Measurements from ENCODE around the gene AFF2.

DNA sequence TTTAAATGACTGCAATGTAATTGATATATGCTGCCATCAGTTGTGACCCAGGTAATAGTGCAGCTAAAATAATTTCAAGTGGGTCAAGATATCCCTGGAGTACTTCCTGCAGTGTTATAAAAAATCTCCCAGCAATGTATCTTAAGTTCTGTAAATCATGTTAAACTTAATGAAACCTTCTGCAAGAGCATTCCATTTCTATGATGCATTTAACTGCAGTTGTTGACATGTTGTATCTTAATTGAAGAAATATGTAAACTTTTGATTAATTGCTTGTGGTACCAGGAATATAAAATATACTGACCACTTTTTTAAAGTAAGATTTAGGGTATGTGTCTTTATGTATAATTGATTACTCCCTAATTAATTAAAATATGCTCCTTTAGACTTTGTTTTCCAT, 213.6 kb downstream of the AFF2 start:
- TF ChIP-seq ZFP30 (CRISPR knock-in tag; IDR thresholded peaks at IDR 0.05), result no peak
- no peak for TF ChIP-seq BACH2 (CRISPR knock-in tag; IDR thresholded peaks at IDR 0.05; ENCODE audit: borderline replicate concordance)
- no peak for TF ChIP-seq OSR1 (CRISPR knock-in tag; IDR thresholded peaks at IDR 0.05)
- no peak for TF ChIP-seq ARNTL (CRISPR knock-in tag; IDR thresholded peaks at IDR 0.05; ENCODE audit: borderline replicate concordance, low read depth)
- TF ChIP-seq RARB (CRISPR knock-in tag; IDR thresholded peaks at IDR 0.05), result no peak
- TF ChIP-seq, protein P1, sequence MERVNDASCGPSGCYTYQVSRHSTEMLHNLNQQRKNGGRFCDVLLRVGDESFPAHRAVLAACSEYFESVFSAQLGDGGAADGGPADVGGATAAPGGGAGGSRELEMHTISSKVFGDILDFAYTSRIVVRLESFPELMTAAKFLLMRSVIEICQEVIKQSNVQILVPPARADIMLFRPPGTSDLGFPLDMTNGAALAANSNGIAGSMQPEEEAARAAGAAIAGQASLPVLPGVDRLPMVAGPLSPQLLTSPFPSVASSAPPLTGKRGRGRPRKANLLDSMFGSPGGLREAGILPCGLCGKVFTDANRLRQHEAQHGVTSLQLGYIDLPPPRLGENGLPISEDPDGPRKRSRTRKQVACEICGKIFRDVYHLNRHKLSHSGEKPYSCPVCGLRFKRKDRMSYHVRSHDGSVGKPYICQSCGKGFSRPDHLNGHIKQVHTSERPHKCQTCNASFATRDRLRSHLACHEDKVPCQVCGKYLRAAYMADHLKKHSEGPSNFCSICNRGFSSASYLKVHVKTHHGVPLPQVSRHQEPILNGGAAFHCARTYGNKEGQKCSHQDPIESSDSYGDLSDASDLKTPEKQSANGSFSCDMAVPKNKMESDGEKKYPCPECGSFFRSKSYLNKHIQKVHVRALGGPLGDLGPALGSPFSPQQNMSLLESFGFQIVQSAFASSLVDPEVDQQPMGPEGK (CRISPR knock-in tag; IDR thresholded peaks at IDR 0.05; ENCODE audit: borderline replicate concordance), result no peak
- no peak for TF ChIP-seq TOX (CRISPR knock-in tag; IDR thresholded peaks at IDR 0.05; ENCODE audit: borderline replicate concordance)
- TF ChIP-seq, protein P2, sequence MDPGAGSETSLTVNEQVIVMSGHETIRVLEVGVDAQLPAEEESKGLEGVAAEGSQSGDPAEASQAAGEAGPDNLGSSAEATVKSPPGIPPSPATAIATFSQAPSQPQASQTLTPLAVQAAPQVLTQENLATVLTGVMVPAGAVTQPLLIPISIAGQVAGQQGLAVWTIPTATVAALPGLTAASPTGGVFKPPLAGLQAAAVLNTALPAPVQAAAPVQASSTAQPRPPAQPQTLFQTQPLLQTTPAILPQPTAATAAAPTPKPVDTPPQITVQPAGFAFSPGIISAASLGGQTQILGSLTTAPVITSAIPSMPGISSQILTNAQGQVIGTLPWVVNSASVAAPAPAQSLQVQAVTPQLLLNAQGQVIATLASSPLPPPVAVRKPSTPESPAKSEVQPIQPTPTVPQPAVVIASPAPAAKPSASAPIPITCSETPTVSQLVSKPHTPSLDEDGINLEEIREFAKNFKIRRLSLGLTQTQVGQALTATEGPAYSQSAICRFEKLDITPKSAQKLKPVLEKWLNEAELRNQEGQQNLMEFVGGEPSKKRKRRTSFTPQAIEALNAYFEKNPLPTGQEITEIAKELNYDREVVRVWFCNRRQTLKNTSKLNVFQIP (CRISPR knock-in tag; IDR thresholded peaks at IDR 0.05; ENCODE audit: borderline replicate concordance, low read depth), result no peak
- no peak for TF ChIP-seq ZFP3 (CRISPR knock-in tag; IDR thresholded peaks at IDR 0.05)
- TF ChIP-seq TCF4 (CRISPR knock-in tag; IDR thresholded peaks at IDR 0.05; ENCODE audit: borderline replicate concordance), result no peak
- TF ChIP-seq, protein P3, sequence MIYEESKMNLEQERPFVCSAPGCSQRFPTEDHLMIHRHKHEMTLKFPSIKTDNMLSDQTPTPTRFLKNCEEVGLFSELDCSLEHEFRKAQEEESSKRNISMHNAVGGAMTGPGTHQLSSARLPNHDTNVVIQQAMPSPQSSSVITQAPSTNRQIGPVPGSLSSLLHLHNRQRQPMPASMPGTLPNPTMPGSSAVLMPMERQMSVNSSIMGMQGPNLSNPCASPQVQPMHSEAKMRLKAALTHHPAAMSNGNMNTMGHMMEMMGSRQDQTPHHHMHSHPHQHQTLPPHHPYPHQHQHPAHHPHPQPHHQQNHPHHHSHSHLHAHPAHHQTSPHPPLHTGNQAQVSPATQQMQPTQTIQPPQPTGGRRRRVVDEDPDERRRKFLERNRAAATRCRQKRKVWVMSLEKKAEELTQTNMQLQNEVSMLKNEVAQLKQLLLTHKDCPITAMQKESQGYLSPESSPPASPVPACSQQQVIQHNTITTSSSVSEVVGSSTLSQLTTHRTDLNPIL (CRISPR knock-in tag; IDR thresholded peaks at IDR 0.05; ENCODE audit: low read depth), result no peak
- no peak for TF ChIP-seq ZNF8 (CRISPR knock-in tag; IDR thresholded peaks at IDR 0.05)
